ENCODE results near the gene PTPRA. TPM values are rescaled to one million over a fixed set of nuclear protein-coding genes. Genes with fewer than 3 reads are reported as not detected.

PTPRA gene
- polyA plus RNA-seq, 1 donor (not counting 4 experiments of a cell fraction or from before 2014, with no cell fraction given) = 53.3 TPM

GRCh38 chr20:2973574-2973973 lies 100.3 kb downstream of the PTPRA start:
- dilution Hi-C loops (cut with MboI; ENCODE audit: extremely low pct_ligation_motif_present, low sequenced_read_pairs) = no loop called here

GRCh38 chr20:2978519-2978918 lies 105.2 kb downstream of the PTPRA start:
- H4K20me1 ChIP-seq (ENCODE audit: control insufficient read depth, extremely low read depth, insufficient read depth, low read length) = no peaks in the 10 kb centered on the region
- H3K79me2 ChIP-seq (ENCODE audit: control insufficient read depth, insufficient read depth, low read length) = no peaks in the 10 kb centered on the region
- TF ChIP-seq CTCF (optimal IDR thresholded peaks at IDR 0.05 in 1 of 3, IDR thresholded peaks at IDR 0.05 in 1 of 3, conservative IDR thresholded peaks at IDR 0.05 in 1 of 3; ENCODE audit: extremely low read depth in 1 of 3, insufficient read depth in 2 of 3, low read length in 3 of 3) (no peak), EZH2 (IDR thresholded peaks at IDR 0.05; ENCODE audit: low read length) (no peak)
- H3K4me3 ChIP-seq (ENCODE audit: control insufficient read depth in 2 of 3, extremely low read depth in 1 of 3, insufficient read depth in 2 of 3, low read depth in 1 of 3, low read length in 3 of 3) = no peak overlapping the region
- no peak overlapping the region for H2AFZ ChIP-seq (ENCODE audit: control insufficient read depth, low read length)
- H3K36me3 ChIP-seq (ENCODE audit: control insufficient read depth in 2 of 2, extremely low read depth in 1 of 2, insufficient read depth in 2 of 2, low read length in 2 of 2) = no peaks in the 10 kb centered on the region
- no peaks in the 10 kb centered on the region for H3K9me3 ChIP-seq (ENCODE audit: control insufficient read depth, low read depth, low read length)
- H3K4me1 ChIP-seq (ENCODE audit: control insufficient read depth, extremely low read depth, insufficient read depth, low read length) = no peaks in the 10 kb centered on the region
- H3K27me3 ChIP-seq (ENCODE audit: control insufficient read depth, extremely low read depth, insufficient read depth, low read length) = no peaks in the 10 kb centered on the region
- FAIRE-seq (no peak), DNase-seq (ENCODE audit: low read depth, low spot score) (no peak)
- dilution Hi-C loops (cut with MboI; ENCODE audit: extremely low pct_ligation_motif_present, low sequenced_read_pairs) = no loop called here
- H3K27ac ChIP-seq (ENCODE audit: control insufficient read depth, insufficient read depth, low read length) = no peak overlapping the region
- H3K9me1 ChIP-seq (ENCODE audit: control insufficient read depth, extremely low read depth, insufficient read depth, low read length) = no peaks in the 10 kb centered on the region
- H3K4me2 ChIP-seq (ENCODE audit: control insufficient read depth, extremely low read depth, insufficient read depth, low read depth, low read length) = no peak overlapping the region
- H3K9ac ChIP-seq (ENCODE audit: control insufficient read depth, extremely low read depth, insufficient read depth, low read length) = no peak overlapping the region

More at GRCh38 chr20:2973574-2973973, 100.3 kb downstream of the PTPRA start:
- Histone ChIP-seq H3K27ac (ENCODE audit: control insufficient read depth, insufficient read depth, low read length) (no peak overlapping the region), H3K4me2 (ENCODE audit: control insufficient read depth, extremely low read depth, insufficient read depth, low read depth, low read length) (no peak overlapping the region), H3K4me1 (ENCODE audit: control insufficient read depth, extremely low read depth, insufficient read depth, low read length) (no peaks in the 10 kb centered on the region), H3K36me3 (ENCODE audit: control insufficient read depth in 2 of 2, extremely low read depth in 1 of 2, insufficient read depth in 2 of 2, low read length in 2 of 2) (no peaks in the 10 kb centered on the region), H3K9me3 (ENCODE audit: control insufficient read depth, low read depth, low read length) (no peaks in the 10 kb centered on the region), H3K9me1 (ENCODE audit: control insufficient read depth, extremely low read depth, insufficient read depth, low read length) (no peaks in the 10 kb centered on the region), H3K27me3 (ENCODE audit: control insufficient read depth, extremely low read depth, insufficient read depth, low read length) (no peaks in the 10 kb centered on the region), H3K4me3 (ENCODE audit: control insufficient read depth in 2 of 3, extremely low read depth in 1 of 3, insufficient read depth in 2 of 3, low read depth in 1 of 3, low read length in 3 of 3) (no peak overlapping the region), H2AFZ (ENCODE audit: control insufficient read depth, low read length) (no peak overlapping the region), H3K9ac (ENCODE audit: control insufficient read depth, extremely low read depth, insufficient read depth, low read length) (no peak overlapping the region), H4K20me1 (ENCODE audit: control insufficient read depth, extremely low read depth, insufficient read depth, low read length) (no peaks in the 10 kb centered on the region), H3K79me2 (ENCODE audit: control insufficient read depth, insufficient read depth, low read length) (no peaks in the 10 kb centered on the region)
- no peak for DNase-seq (ENCODE audit: low read depth, low spot score)
- no peak for FAIRE-seq
- TF ChIP-seq CTCF (optimal IDR thresholded peaks at IDR 0.05 in 1 of 3, IDR thresholded peaks at IDR 0.05 in 1 of 3, conservative IDR thresholded peaks at IDR 0.05 in 1 of 3; ENCODE audit: extremely low read depth in 1 of 3, insufficient read depth in 2 of 3, low read length in 3 of 3) (no peak), EZH2 (IDR thresholded peaks at IDR 0.05; ENCODE audit: low read length) (no peak)

Data from keratinocyte (primary cell).